ENCODE measurements around the gene CNDP2. TPM values are rescaled to one million over a fixed set of nuclear protein-coding genes. Genes with fewer than 3 reads are reported as not detected.

The CNDP2 gene
- total and polyA plus RNA-seq, 2 donors (not counting 1 experiment from before 2014, with no cell fraction given), result 121 to 182 TPM

GRCh38 chr18:74463254-74463653 lies 32.9 kb upstream of the CNDP2 start:
- ATAC-seq (ENCODE audit: low read depth) (no peak), DNase-seq (no peak)
- no peaks in the 10 kb centered on the region for H3K36me3 ChIP-seq (replicated peaks in 1 of 2; ENCODE audit: control extremely low read depth in 1 of 2, control insufficient read depth in 1 of 2, extremely low read depth in 1 of 2, insufficient read depth in 2 of 2, low read length in 1 of 2)
- Mint-ChIP-seq H3K27ac (no peak overlapping the region), H3K4me1 (peaks cover 1% of the 10 kb centered on the region), H3K9me3 (ENCODE audit: insufficient read depth) (no peaks in the 10 kb centered on the region), H3K27me3 (peaks cover 22% of the 10 kb centered on the region), H3K4me3 (no peak overlapping the region)
- no peaks in the 10 kb centered on the region for H4K20me1 ChIP-seq (ENCODE audit: control insufficient read depth, insufficient read depth, low read length, poor library complexity, severe bottlenecking)
- no peak overlapping the region for H2AFZ ChIP-seq (ENCODE audit: insufficient read depth, low read depth, low read length, poor library complexity, severe bottlenecking)
- H3K27me3 ChIP-seq (replicated peaks in 1 of 4; ENCODE audit: control extremely low read depth in 1 of 4, control insufficient read depth in 3 of 4, insufficient read depth in 4 of 4, low read length in 3 of 4), result peaks cover 0 to 19% (median 0%) of the 10 kb centered on the region in 4 experiments
- H3K4me2 ChIP-seq (replicated peaks; ENCODE audit: low read depth, low read length, poor library complexity, severe bottlenecking), result no peak overlapping the region
- H3K4me1 ChIP-seq (ENCODE audit: control insufficient read depth in 2 of 2, insufficient read depth in 2 of 2, low read length in 2 of 2), result no peaks in the 10 kb centered on the region
- TF ChIP-seq, protein P1, sequence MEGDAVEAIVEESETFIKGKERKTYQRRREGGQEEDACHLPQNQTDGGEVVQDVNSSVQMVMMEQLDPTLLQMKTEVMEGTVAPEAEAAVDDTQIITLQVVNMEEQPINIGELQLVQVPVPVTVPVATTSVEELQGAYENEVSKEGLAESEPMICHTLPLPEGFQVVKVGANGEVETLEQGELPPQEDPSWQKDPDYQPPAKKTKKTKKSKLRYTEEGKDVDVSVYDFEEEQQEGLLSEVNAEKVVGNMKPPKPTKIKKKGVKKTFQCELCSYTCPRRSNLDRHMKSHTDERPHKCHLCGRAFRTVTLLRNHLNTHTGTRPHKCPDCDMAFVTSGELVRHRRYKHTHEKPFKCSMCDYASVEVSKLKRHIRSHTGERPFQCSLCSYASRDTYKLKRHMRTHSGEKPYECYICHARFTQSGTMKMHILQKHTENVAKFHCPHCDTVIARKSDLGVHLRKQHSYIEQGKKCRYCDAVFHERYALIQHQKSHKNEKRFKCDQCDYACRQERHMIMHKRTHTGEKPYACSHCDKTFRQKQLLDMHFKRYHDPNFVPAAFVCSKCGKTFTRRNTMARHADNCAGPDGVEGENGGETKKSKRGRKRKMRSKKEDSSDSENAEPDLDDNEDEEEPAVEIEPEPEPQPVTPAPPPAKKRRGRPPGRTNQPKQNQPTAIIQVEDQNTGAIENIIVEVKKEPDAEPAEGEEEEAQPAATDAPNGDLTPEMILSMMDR (IDR thresholded peaks at IDR 0.05), result no peak
- TF ChIP-seq EZH2 (IDR thresholded peaks at IDR 0.05; ENCODE audit: borderline replicate concordance, insufficient read depth, low read depth, low read length, poor library complexity, severe bottlenecking), result no peak
- CTCF ChIA-PET, result no interaction called here
- H3K9ac ChIP-seq (ENCODE audit: low read length), result no peak overlapping the region
- no peak overlapping the region for H3K27ac ChIP-seq (ENCODE audit: low read length in 2 of 2)
- H3K9me3 ChIP-seq (ENCODE audit: control extremely low read depth in 1 of 3, control insufficient read depth in 2 of 3, insufficient read depth in 1 of 3, low read length in 2 of 3), result no peaks in the 10 kb centered on the region
- H3K79me2 ChIP-seq (ENCODE audit: control insufficient read depth, insufficient read depth, low read length), result no peaks in the 10 kb centered on the region
- POLR2A ChIA-PET, result no interaction called here
- no peak overlapping the region for H3K4me3 ChIP-seq (ENCODE audit: control extremely low read depth in 1 of 5, extremely low read depth in 1 of 5, insufficient read depth in 1 of 5, low read depth in 2 of 5, low read length in 4 of 5)
- intact Hi-C loops (cut with micrococcal nuclease), result no loop called here
- 93% methylated on average over 5 of the region's 8 CpGs for WGBS (ENCODE audit: insufficient coverage)

- H3K4me2 ChIP-seq (replicated peaks; ENCODE audit: low read depth, low read length, poor library complexity, severe bottlenecking), result no peak overlapping the region
- no peaks in the 10 kb centered on the region for H3K4me1 Mint-ChIP-seq
- H3K4me3 Mint-ChIP-seq, result no peak overlapping the region
- H3K4me3 ChIP-seq (ENCODE audit: control extremely low read depth in 1 of 5, extremely low read depth in 1 of 5, insufficient read depth in 1 of 5, low read depth in 2 of 5, low read length in 4 of 5), result no peak overlapping the region
- no peak overlapping the region for H3K27ac ChIP-seq (ENCODE audit: low read length in 2 of 2)
- peaks cover 0 to 14% (median 0%) of the 10 kb centered on the region in 4 experiments for H3K27me3 ChIP-seq (replicated peaks in 1 of 4; ENCODE audit: control extremely low read depth in 1 of 4, control insufficient read depth in 3 of 4, insufficient read depth in 4 of 4, low read length in 3 of 4)
- intact Hi-C loops (cut with micrococcal nuclease), result no loop called here
- H3K27me3 Mint-ChIP-seq, result peaks cover 19% of the 10 kb centered on the region
- 100% methylated on average over 1 of the region's 1 CpG for WGBS (ENCODE audit: insufficient coverage)
- no peak overlapping the region for H3K9ac ChIP-seq (ENCODE audit: low read length)
- TF ChIP-seq, protein P1 (IDR thresholded peaks at IDR 0.05), result no peak
- TF ChIP-seq EZH2 (IDR thresholded peaks at IDR 0.05; ENCODE audit: borderline replicate concordance, insufficient read depth, low read depth, low read length, poor library complexity, severe bottlenecking), result no peak
- H4K20me1 ChIP-seq (ENCODE audit: control insufficient read depth, insufficient read depth, low read length, poor library complexity, severe bottlenecking), result no peaks in the 10 kb centered on the region
- H3K9me3 Mint-ChIP-seq (ENCODE audit: insufficient read depth), result no peaks in the 10 kb centered on the region
- CTCF ChIA-PET, result no interaction called here
- DNase-seq (no peak), ATAC-seq (ENCODE audit: low read depth) (no peak)
- no peak overlapping the region for H3K27ac Mint-ChIP-seq
- H2AFZ ChIP-seq (ENCODE audit: insufficient read depth, low read depth, low read length, poor library complexity, severe bottlenecking), result no peak overlapping the region
- no peaks in the 10 kb centered on the region for H3K79me2 ChIP-seq (ENCODE audit: control insufficient read depth, insufficient read depth, low read length)
- no peaks in the 10 kb centered on the region for H3K4me1 ChIP-seq (ENCODE audit: control insufficient read depth in 2 of 2, insufficient read depth in 2 of 2, low read length in 2 of 2)
- POLR2A ChIA-PET, result no interaction called here
- no peaks in the 10 kb centered on the region for H3K9me3 ChIP-seq (ENCODE audit: control extremely low read depth in 1 of 3, control insufficient read depth in 2 of 3, insufficient read depth in 1 of 3, low read length in 2 of 3)
- no peaks in the 10 kb centered on the region for H3K36me3 ChIP-seq (replicated peaks in 1 of 2; ENCODE audit: control extremely low read depth in 1 of 2, control insufficient read depth in 1 of 2, extremely low read depth in 1 of 2, insufficient read depth in 2 of 2, low read length in 1 of 2)
These were observed 32.2 kb upstream of the CNDP2 start for GRCh38 chr18:74463983-74464382.

Data from B cell (primary cell).